GM23248 (cell line): ENCODE results near the gene OXSR1. TPM values are rescaled to one million over a fixed set of nuclear protein-coding genes. Genes with fewer than 3 reads are reported as not detected.

Experiments
- DNase-seq: peaks from one replicate; pipeline ENCODE4 v3.0.0-alpha.2; 2015
- H2AFZ ChIP-seq: fragments of 200-600 bp; sonication (generic); 2 replicates; pipeline ENCODE4 v1.6.1; 2016; ENCODE audit warnings: antibody characterized with exemption
- H3F3A ChIP-seq: fragments of 200-600 bp; sonication (generic); 2 replicates; pipeline ENCODE4 v1.6.1; 2016; ENCODE audit warnings: mild to moderate bottlenecking, antibody characterized with exemption, mixed run types; ENCODE audit not compliant: insufficient read depth
- H3K27ac ChIP-seq: fragments of 200-600 bp; sonication (generic); 2 replicates; pipeline ENCODE4 v1.5.1; 2016; ENCODE audit warnings: mild to moderate bottlenecking
- H3K27me3 ChIP-seq: fragments of 200-600 bp; sonication (generic); replicated peaks from 2 replicates; pipeline ENCODE4 v1.6.1; 2016; ENCODE audit warnings: mild to moderate bottlenecking; ENCODE audit not compliant: insufficient read depth
- H3K36me3 ChIP-seq: fragments of 200-600 bp; sonication (generic); 2 replicates; pipeline ENCODE4 v1.6.1; 2016; ENCODE audit warnings: low read depth, mild to moderate bottlenecking
- H3K4me1 ChIP-seq: fragments of 200-600 bp; sonication (generic); 2 replicates; pipeline ENCODE4 v1.6.1; 2016; ENCODE audit warnings: mild to moderate bottlenecking; ENCODE audit not compliant: insufficient read depth
- H3K4me2 ChIP-seq: fragments of 200-600 bp; sonication (generic); one replicate; pipeline ENCODE4 v1.6.1; 2016; ENCODE audit warnings: mild to moderate bottlenecking; ENCODE audit not compliant: unreplicated experiment
- H3K4me3 ChIP-seq: fragments of 200-600 bp; sonication (generic); 2 replicates; pipeline ENCODE4 v1.5.1; 2016; ENCODE audit warnings: mild to moderate bottlenecking
- H3K79me2 ChIP-seq: fragments of 200-600 bp; sonication (generic); 2 replicates; pipeline ENCODE4 v1.6.1; 2016; ENCODE audit warnings: mild to moderate bottlenecking; ENCODE audit not compliant: insufficient read depth
- H3K9ac ChIP-seq: fragments of 200-600 bp; sonication (generic); 2 replicates; pipeline ENCODE4 v1.6.1; 2016; ENCODE audit warnings: mild to moderate bottlenecking
- H3K9me2 ChIP-seq: fragments of 200-600 bp; sonication (generic); 2 replicates; pipeline ENCODE4 v1.6.1; 2016; ENCODE audit warnings: mixed run types, mild to moderate bottlenecking, moderate library complexity; ENCODE audit not compliant: insufficient read depth
- H3K9me3 ChIP-seq: fragments of 200-600 bp; sonication (generic); one replicate; pipeline ENCODE4 v1.6.1; 2017; ENCODE audit warnings: low read depth
- H4K20me1 ChIP-seq: fragments of 200-600 bp; sonication (generic); 2 replicates; pipeline ENCODE4 v1.6.0; 2016; ENCODE audit not compliant: insufficient read depth
- EZH2 ChIP-seq: fragments of 200-600 bp; sonication (generic); IDR thresholded peaks from 2 replicates; pipeline ENCODE4 v1.6.1; 2018; ENCODE audit warnings: antibody characterized with exemption, mild to moderate bottlenecking; ENCODE audit not compliant: insufficient read depth, poor library complexity, severe bottlenecking
- EZH2phosphoT487 ChIP-seq: fragments of 200-600 bp; sonication (generic); IDR thresholded peaks from 2 replicates; pipeline ENCODE4 v1.6.1; 2018; ENCODE audit warnings: antibody characterized with exemption, moderate library complexity, mild to moderate bottlenecking, low read depth; ENCODE audit not compliant: insufficient read depth
- WGBS, 2 experiments: methylation state at CpG; one replicate each; pipeline ENCODE4 v1.1.6; 2015 to 2017; ENCODE audit warnings: low lambda C conversion rate in 2 of 2, low coverage in 1 of 2; ENCODE audit errors: missing lambda C conversion rate in 2 of 2; 5-methylcytosine and 5-hydroxymethylcytosine counted together
- in situ Hi-C: fragments of 300-500 bp; cut with MboI; formaldehyde crosslinking; loops from 2 replicates; pipeline ENCODE4 v1.15.0; 2020
- polyA plus RNA-seq: library from polyadenylated mRNA; unstranded; fragments of >200 nt; fragmentation: Nextera tagmentation; extraction: Ambion mirVana; gene quantifications from 2 replicates; pipeline ENCODE4 v1.2.1, GENCODE V29; 2016
- total RNA-seq: library from RNA; depleted of rRNA; stranded (reverse); fragments of >200 nt; shearing (Covaris generic); gene quantifications from 2 replicates; pipeline ENCODE4 v1.2.3, GENCODE V29; 2014

Gene OXSR1
- total and polyA plus RNA-seq, 2 experiments from 2014 or later = 17.1 to 29.5 TPM

DNA sequence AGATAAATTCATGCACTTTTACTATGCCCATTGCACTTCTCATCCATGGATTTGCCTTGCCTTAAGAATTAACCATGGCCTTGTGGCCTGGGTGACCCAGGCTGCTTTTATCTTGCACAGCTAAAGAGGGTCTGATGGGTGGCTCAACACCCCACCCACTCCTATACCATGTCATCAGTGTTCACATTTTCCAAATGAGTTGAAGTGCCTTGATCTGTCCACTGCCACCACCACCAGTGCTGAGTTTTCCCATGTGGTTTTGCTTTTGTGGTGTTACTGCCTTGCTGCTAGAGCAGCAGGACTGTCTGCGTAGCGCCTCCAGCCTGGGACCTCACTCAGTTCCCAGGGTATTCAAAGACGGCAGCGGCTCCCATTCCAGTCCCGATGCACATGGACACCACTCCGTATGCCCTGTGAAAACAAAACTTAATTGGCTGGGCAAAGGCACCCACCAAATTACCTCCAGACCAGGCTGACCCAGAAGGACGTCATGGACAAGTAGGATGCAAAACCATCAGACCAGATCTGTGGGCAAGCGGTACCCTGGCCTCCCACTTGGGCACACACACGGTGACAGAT lies 42.5 kb upstream of the OXSR1 start:
- H3K27me3 ChIP-seq = no peaks in the 10 kb centered on the region
- H2AFZ ChIP-seq = no peak overlapping the region
- DNase-seq = no peak
- H3K4me2 ChIP-seq = no peak overlapping the region
- H3K27ac ChIP-seq = no peak overlapping the region
- no peaks in the 10 kb centered on the region for H3K9me3 ChIP-seq
- H3K79me2 ChIP-seq = no peaks in the 10 kb centered on the region
- H3F3A ChIP-seq = no peaks in the 10 kb centered on the region
- no peaks in the 10 kb centered on the region; the same call in 1 of the 2 replicates for H4K20me1 ChIP-seq
- H3K36me3 ChIP-seq = peaks cover 17% of the 10 kb centered on the region; the same call in 1 of the 2 replicates
- in situ Hi-C loops = loop anchor here (25.0 kb wide), 1 partner anchor 364 kb away; the partner anchor contains the start of gene EXOG
- H3K9ac ChIP-seq = no peak overlapping the region
- TF ChIP-seq EZH2phosphoT487 (no peak), EZH2 (no peak)
- no peak overlapping the region for H3K4me3 ChIP-seq
- no peaks in the 10 kb centered on the region for H3K4me1 ChIP-seq
- WGBS, 2 experiments = 91 to 92% methylated on average over 9 of the region's 9 CpGs
- no peaks in the 10 kb centered on the region for H3K9me2 ChIP-seq

DNA sequence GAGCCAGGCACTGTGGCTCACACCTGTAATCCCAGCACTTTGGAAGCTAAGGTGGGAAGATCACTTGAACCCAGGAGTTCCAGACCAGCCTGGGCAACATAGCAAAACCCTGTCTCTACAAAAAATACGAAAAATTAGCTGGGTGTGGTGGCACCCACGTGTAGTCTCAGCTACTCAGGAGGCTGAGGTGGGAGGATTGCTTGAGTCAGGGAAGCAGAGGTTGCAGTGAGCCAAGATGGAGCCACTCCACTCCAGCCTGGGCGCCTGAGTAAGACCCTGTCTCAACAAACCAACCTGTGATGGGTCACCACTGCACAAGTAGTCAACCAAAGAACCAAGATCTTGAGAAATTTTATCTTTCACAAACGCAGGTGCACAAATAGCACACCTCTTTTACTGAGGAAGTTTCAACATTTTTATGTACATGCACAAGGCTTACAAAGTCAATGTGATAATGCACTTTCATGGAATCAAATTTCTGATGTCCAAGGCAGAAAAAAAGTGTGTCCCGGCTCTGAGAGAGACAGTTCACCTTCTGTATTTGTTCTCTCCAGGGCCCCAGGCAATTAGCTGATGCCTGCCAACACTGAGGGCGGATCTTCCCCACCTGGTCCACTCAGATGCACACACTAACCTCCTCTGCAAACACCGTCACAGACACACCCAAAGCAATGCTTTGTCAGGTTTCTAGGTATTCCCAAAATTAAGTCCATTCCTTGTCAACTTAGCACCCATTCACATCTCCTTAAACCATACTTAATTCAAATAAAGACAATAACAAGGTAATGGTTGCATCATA lies 40.8 kb upstream of the OXSR1 start:
- H3K36me3 ChIP-seq = peaks cover 18% of the 10 kb centered on the region; the same call in 1 of the 2 replicates
- no peak overlapping the region for H3K4me2 ChIP-seq
- no peak overlapping the region for H2AFZ ChIP-seq
- no peaks in the 10 kb centered on the region for H3K9me3 ChIP-seq
- no peaks in the 10 kb centered on the region for H3K79me2 ChIP-seq
- no peak overlapping the region for H3K27ac ChIP-seq
- no peaks in the 10 kb centered on the region for H3K27me3 ChIP-seq
- H3K9ac ChIP-seq = no peak overlapping the region
- DNase-seq = no peak
- H4K20me1 ChIP-seq = no peaks in the 10 kb centered on the region; the same call in 1 of the 2 replicates
- H3F3A ChIP-seq = no peaks in the 10 kb centered on the region
- no peaks in the 10 kb centered on the region for H3K9me2 ChIP-seq
- in situ Hi-C loops = loop anchor here (25.0 kb wide), 1 partner anchor 363 kb away; the partner anchor contains the start of gene EXOG
- WGBS, 2 experiments = 87% methylated on average over 7 of the region's 7 CpGs
- H3K4me1 ChIP-seq = no peaks in the 10 kb centered on the region
- H3K4me3 ChIP-seq = no peak overlapping the region
- TF ChIP-seq EZH2 (no peak), EZH2phosphoT487 (no peak)

DNA sequence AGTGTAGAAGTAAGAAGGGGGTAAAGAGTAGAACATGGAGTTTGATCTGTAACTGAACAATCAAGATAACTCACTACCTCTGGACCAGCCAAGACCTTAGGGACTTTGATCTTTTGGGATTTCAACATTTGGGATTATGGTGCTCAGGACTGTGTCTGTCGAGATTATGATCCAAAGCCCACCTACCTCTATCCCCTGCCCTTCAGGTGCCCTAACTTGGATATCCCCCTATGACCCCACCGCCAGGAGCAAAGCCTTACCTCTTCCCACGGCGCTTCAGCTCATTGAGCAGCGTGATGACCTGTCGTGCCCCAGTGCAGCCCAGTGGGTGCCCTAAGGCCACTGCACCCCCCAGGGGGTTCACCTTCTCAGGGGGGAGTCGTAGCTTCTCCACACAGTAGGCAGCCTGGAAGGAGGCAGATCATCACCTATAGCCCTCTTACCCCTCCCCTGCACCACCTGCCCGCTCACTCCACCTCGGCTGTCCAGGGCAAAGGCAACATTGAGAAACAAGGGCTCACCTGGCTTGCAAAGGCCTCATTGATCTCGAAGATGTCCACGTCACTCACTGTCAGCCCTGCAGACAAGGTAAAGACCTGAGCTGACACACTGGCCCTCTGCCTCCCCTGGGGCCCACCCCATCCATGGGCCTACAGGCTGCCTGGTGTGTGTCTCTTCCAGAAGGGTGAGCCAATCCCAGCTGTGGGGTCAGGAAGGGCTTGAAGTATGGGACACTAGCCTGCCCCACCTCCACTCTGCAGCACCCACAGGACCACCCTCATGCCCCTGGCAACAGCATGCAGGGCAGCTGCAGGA lies 39.8 kb upstream of the OXSR1 start:
- in situ Hi-C loops = no loop called here
- no peaks in the 10 kb centered on the region for H3K9me3 ChIP-seq
- no peak overlapping the region for H3K4me2 ChIP-seq
- peaks cover 18% of the 10 kb centered on the region; the same call in 1 of the 2 replicates for H3K36me3 ChIP-seq
- no peaks in the 10 kb centered on the region for H3K9me2 ChIP-seq
- no peaks in the 10 kb centered on the region for H3K4me1 ChIP-seq
- no peak overlapping the region for H2AFZ ChIP-seq
- H4K20me1 ChIP-seq = no peaks in the 10 kb centered on the region; the same call in 1 of the 2 replicates
- no peak overlapping the region for H3K9ac ChIP-seq
- TF ChIP-seq EZH2phosphoT487 (no peak), EZH2 (no peak)
- H3K79me2 ChIP-seq = no peaks in the 10 kb centered on the region
- no peak for DNase-seq
- no peaks in the 10 kb centered on the region for H3F3A ChIP-seq
- WGBS, 2 experiments = 89 to 93% methylated on average over 11 of the region's 11 CpGs
- no peak overlapping the region for H3K4me3 ChIP-seq
- H3K27ac ChIP-seq = no peak overlapping the region
- H3K27me3 ChIP-seq = no peaks in the 10 kb centered on the region
